ENCODE data around the gene ABTB1.

Gene ABTB1

DNA sequence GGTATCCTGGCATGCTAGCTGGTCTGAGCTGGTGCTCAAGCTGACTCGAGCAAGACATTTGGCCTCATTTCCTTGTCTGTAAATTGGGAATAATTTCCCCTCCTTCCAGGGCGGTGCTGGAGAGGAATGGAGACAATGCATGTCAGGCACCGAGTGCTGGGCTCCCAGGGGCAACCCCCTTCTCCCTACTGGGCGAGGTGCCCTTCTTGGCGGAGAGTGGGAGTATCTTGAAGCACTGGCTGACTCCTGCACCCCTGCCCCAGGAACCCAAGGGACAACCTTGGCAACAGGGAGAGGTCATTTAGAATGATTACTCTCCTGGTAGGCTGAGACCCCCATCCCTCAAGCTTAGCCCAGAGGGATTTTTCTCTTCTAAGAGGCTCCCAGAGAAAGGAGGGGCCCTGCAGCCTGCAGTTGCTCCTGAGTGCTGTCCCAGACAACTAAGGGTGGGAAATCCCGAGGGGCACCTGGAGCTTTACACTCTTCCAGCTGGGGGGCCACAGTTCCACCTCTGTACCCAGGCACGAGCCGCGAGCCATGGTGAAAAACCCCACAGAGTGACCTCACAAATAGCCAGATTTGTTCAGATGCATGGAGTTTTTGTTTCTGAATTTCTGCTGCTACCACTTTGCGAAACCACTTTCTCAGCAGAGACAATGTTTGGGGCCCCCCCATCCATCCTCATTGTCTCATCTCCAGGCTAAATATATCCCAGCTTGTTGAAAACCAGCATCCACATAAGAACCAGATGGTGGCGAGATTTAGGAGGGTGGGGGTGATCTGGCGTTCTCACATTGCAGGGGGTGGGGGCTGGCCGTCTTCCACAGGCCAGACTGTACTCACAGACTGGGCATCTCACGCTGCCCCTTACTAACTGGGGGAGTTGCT lies 44.8 kb downstream of the ABTB1 start:
- H3K4me3 ChIP-seq (ENCODE audit: low read length), result no peak overlapping the region
- no peak overlapping the region for H3K27ac ChIP-seq (ENCODE audit: low read length)
- no peaks in the 10 kb centered on the region for H4K20me1 ChIP-seq (ENCODE audit: insufficient read depth, low read length)
- no peak overlapping the region for H2AFZ ChIP-seq (ENCODE audit: low read depth, low read length)
- H3K27me3 ChIP-seq (ENCODE audit: low read depth, low read length), result no peaks in the 10 kb centered on the region
- H3K36me3 ChIP-seq (replicated peaks; ENCODE audit: low read depth, low read length), result peaks cover 58% of the 10 kb centered on the region
- no peaks in the 10 kb centered on the region for H3K9me3 ChIP-seq (ENCODE audit: insufficient read depth, low read length)
- H3K9ac ChIP-seq (ENCODE audit: low read length), result no peak overlapping the region
- H3K4me2 ChIP-seq (ENCODE audit: low read length), result no peak overlapping the region
- peaks cover 9% of the 10 kb centered on the region; the same call in 1 of the 2 replicates for H3K79me2 ChIP-seq (ENCODE audit: low read length)
- TF ChIP-seq EZH2phosphoT487 (IDR thresholded peaks at IDR 0.05; ENCODE audit: low read depth), result no peak
- TF ChIP-seq, protein P1, sequence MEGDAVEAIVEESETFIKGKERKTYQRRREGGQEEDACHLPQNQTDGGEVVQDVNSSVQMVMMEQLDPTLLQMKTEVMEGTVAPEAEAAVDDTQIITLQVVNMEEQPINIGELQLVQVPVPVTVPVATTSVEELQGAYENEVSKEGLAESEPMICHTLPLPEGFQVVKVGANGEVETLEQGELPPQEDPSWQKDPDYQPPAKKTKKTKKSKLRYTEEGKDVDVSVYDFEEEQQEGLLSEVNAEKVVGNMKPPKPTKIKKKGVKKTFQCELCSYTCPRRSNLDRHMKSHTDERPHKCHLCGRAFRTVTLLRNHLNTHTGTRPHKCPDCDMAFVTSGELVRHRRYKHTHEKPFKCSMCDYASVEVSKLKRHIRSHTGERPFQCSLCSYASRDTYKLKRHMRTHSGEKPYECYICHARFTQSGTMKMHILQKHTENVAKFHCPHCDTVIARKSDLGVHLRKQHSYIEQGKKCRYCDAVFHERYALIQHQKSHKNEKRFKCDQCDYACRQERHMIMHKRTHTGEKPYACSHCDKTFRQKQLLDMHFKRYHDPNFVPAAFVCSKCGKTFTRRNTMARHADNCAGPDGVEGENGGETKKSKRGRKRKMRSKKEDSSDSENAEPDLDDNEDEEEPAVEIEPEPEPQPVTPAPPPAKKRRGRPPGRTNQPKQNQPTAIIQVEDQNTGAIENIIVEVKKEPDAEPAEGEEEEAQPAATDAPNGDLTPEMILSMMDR (IDR thresholded peaks at IDR 0.05; ENCODE audit: low read depth, low read length), result no peak
- H3K4me1 ChIP-seq (ENCODE audit: low read length), result no peaks in the 10 kb centered on the region

DNA sequence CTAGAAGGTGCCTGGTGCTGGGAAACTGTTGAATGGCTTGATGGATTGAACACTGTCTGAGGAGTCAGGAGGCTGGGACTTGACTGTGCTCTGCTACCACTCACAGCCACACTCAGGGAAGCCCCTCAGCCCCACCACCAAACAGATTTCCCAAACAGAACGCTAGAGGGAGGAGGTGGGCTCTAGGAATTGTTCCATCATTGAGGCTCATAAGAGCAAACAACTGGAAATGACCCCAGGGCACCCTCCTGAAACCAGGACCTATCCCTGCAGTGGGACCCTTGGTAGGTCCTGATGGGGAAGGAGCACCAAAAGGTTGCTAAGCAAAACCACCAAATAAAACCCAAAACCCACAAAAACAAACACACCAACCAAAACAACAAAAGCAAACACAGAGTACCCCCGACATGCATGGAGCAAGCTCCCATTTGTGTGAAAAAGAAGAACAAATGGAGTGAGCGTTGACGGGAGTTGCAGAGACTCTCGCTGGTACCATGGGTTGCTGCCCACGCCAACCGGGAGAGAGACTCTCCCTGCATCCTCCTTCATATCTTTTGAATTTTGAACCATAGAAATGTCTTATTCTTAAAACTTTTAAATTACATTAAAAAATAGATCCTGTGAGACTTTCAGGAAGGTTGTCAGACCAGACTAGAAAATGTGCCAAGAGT lies 45.6 kb downstream of the ABTB1 start:
- H3K79me2 ChIP-seq (ENCODE audit: low read length), result peaks cover 9% of the 10 kb centered on the region; the same call in 1 of the 2 replicates
- H3K4me2 ChIP-seq (ENCODE audit: low read length), result no peak overlapping the region
- no peak overlapping the region for H3K4me3 ChIP-seq (ENCODE audit: low read length)
- H3K27ac ChIP-seq (ENCODE audit: low read length), result no peak overlapping the region
- H3K27me3 ChIP-seq (ENCODE audit: low read depth, low read length), result no peaks in the 10 kb centered on the region
- H3K36me3 ChIP-seq (replicated peaks; ENCODE audit: low read depth, low read length), result peaks cover 56% of the 10 kb centered on the region
- TF ChIP-seq, protein P1 (IDR thresholded peaks at IDR 0.05; ENCODE audit: low read depth, low read length), result no peak
- no peak for TF ChIP-seq EZH2phosphoT487 (IDR thresholded peaks at IDR 0.05; ENCODE audit: low read depth)
- H3K9me3 ChIP-seq (ENCODE audit: insufficient read depth, low read length), result no peaks in the 10 kb centered on the region
- no peak overlapping the region for H3K9ac ChIP-seq (ENCODE audit: low read length)
- no peaks in the 10 kb centered on the region for H4K20me1 ChIP-seq (ENCODE audit: insufficient read depth, low read length)
- H3K4me1 ChIP-seq (ENCODE audit: low read length), result no peaks in the 10 kb centered on the region
- no peak overlapping the region for H2AFZ ChIP-seq (ENCODE audit: low read depth, low read length)

DNA sequence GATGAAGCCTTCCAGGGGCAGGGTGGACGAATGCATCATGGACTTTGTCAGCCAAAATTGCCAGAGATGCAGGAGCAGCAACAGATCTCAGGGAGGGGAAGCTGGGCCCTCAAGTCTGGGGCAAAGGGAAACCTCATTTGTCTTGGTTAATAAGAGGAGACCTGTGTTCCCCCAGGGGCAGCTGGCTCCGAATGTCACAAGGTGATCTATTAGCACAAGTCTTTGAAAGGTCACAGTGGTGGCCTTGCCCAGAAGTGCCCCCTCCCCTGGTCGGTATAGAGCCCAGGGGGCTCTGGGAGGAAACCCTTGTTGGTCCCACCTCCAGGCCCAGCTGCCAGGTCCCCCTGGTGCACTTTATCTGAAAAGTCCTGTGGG lies 46.2 kb downstream of the ABTB1 start:
- Histone ChIP-seq H3K36me3 (replicated peaks; ENCODE audit: low read depth, low read length) (peaks cover 54% of the 10 kb centered on the region), H3K4me1 (ENCODE audit: low read length) (no peaks in the 10 kb centered on the region), H3K4me3 (ENCODE audit: low read length) (no peak overlapping the region), H3K27me3 (ENCODE audit: low read depth, low read length) (no peaks in the 10 kb centered on the region), H3K27ac (ENCODE audit: low read length) (no peak overlapping the region), H3K4me2 (ENCODE audit: low read length) (no peak overlapping the region), H3K9me3 (ENCODE audit: insufficient read depth, low read length) (no peaks in the 10 kb centered on the region), H4K20me1 (ENCODE audit: insufficient read depth, low read length) (no peaks in the 10 kb centered on the region), H3K9ac (ENCODE audit: low read length) (no peak overlapping the region), H2AFZ (ENCODE audit: low read depth, low read length) (no peak overlapping the region), H3K79me2 (ENCODE audit: low read length) (peaks cover 13% of the 10 kb centered on the region; the same call in 1 of the 2 replicates)
- TF ChIP-seq, protein P1 (IDR thresholded peaks at IDR 0.05; ENCODE audit: low read depth, low read length), result no peak
- TF ChIP-seq EZH2phosphoT487 (IDR thresholded peaks at IDR 0.05; ENCODE audit: low read depth), result no peak

DNA sequence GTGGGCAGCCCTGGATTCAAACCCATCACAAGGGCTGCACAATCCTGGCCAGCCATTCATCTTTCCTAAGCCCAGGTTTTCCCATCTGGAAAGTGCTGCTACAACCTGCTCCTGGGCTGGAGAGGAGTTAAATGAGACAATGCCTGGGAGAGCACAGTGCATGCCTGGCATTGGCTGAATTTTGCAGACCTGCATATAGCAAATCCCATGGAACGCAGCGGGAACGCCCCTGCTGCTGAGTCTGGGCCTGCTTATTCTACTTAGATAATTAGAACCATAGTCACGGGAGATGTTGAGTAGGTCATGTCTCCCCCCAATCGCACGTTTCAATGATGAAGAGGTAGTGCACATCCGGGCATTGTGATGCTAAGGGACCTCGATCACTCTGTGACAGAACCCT lies 46.6 kb downstream of the ABTB1 start:
- Histone ChIP-seq H3K4me2 (ENCODE audit: low read length) (no peak overlapping the region), H3K9me3 (ENCODE audit: insufficient read depth, low read length) (no peaks in the 10 kb centered on the region), H3K27me3 (ENCODE audit: low read depth, low read length) (no peaks in the 10 kb centered on the region), H4K20me1 (ENCODE audit: insufficient read depth, low read length) (no peaks in the 10 kb centered on the region), H3K36me3 (replicated peaks; ENCODE audit: low read depth, low read length) (peaks cover 54% of the 10 kb centered on the region), H3K4me3 (ENCODE audit: low read length) (no peak overlapping the region), H3K9ac (ENCODE audit: low read length) (no peak overlapping the region), H3K4me1 (ENCODE audit: low read length) (no peaks in the 10 kb centered on the region), H3K27ac (ENCODE audit: low read length) (no peak overlapping the region), H3K79me2 (ENCODE audit: low read length) (peaks cover 18% of the 10 kb centered on the region), H2AFZ (ENCODE audit: low read depth, low read length) (no peak overlapping the region)
- TF ChIP-seq, protein P1 (IDR thresholded peaks at IDR 0.05; ENCODE audit: low read depth, low read length), result no peak
- no peak for TF ChIP-seq EZH2phosphoT487 (IDR thresholded peaks at IDR 0.05; ENCODE audit: low read depth)

Data from OCI-LY3 (cell line).